NCI-H2196 treated with DMSO at 0.1 percent for 48 hours (cell line): Measurements from ENCODE around the gene CACNA1C.

Experiments used
- DNase-seq: peaks from one replicate; lab custom pipeline; 2025; ENCODE audit not compliant: unreplicated experiment; lab: John Stamatoyannopoulos, UW

The CACNA1C gene

DNA sequence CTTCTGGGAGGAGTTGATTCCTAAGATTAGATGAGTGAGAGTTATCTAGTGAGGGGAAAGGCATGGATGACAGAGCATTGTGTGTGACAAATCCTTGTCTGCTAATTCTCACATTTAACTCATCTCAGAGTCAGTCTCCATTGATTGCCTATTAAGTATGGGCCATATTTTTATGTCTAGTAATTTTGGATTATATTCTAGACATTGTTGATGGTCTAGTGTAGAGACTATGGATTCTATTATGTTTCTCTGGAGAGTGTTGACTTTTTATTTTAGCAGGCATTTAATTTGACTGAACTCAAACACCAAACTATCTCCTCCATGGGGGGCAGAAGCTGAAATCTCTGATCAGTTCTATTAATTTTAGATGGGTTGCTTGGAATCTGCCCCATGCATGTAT lies 114.4 kb downstream of the CACNA1C start:
- no peak for DNase-seq

DNA sequence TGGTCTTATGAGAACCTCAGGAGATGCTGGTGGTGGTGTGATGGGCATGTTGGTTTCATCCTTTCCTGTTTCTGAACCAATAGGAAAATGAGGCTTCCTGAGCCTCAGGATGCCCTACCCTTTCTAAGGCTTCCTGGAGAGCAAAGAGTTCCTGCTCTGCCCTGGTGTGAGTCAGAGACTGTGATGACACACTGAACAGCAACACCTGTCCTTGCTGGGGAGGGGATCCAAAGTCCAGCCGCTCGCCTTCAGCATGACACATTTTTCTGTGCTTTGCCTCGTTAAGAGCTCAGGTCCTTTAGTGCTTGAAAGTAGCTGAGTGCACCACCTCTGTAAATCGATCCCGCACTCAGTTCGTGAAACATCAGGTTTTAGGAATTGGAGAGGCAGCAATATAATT lies 116.0 kb downstream of the CACNA1C start:
- DNase-seq: no peak

DNA sequence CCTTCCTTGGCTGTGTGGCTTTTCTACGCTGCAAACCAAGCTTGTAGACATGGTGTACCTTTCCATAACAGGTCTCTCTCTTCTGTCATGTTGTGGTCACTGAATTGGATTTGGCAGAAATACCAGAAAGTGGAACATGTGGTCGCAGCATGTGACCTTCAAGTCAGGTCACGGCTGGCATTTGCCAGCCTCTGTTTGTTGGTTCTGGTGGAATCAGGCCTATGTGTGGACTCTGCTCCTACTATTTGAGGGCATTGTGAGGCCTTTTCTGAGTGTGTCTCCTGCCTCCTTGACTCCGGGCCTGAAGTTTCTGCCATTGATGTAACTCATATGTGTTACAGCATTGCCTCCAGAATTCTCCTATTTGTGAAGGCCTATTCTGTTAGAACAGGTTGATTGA lies 116.7 kb downstream of the CACNA1C start:
- DNase-seq: no peak

DNA sequence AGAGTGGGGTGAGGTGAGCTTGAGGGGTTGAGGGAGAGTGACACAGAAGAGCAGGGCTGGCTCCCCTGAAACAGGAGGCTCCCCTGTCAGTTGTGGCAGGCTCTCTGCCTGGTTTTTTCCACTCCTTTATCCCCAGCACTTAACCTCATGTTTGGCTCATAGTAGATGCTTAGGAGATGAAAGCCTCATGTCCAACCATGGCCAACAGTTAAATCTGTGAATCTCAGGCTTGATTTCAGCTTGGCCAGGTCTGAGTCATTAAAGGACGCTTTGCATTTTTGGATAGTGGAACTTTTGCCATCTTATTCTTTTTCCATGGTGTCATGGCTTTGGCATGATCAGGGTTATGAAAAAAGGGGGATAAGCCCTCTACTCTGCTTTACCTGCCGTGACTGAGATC lies 117.2 kb downstream of the CACNA1C start:
- no peak for DNase-seq

GRCh38 chr12:2170376-2170775 lies 117.6 kb downstream of the CACNA1C start:
- no peak for DNase-seq

GRCh38 chr12:2171672-2172426 lies 119.1 kb downstream of the CACNA1C start:
- no peak for DNase-seq

- no peak for DNase-seq
Measured at GRCh38 chr12:2172491-2173214, 119.9 kb downstream of the CACNA1C start.

DNA sequence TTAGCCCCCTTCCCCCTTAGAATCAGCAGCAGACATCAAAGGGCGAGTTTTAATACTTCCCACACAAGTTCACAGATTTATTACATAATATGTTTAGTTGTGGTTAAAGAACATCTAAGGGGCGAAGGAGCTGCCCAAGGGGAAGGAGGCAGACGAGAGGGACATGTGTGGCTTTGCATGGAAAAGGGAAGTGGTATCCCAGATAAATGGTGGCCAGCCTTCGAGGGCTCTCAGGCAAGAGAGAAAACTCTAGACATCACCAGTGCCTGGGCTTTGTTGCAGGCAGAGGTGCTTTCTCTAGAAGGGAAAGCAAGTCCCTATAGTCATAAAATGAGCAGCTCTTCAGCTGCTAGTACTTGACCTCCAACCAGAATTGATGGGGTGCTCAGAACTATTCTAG lies 121.2 kb downstream of the CACNA1C start:
- no peak for DNase-seq

- no peak for DNase-seq
Measured at GRCh38 chr12:2177003-2177402, 124.2 kb downstream of the CACNA1C start.

DNA sequence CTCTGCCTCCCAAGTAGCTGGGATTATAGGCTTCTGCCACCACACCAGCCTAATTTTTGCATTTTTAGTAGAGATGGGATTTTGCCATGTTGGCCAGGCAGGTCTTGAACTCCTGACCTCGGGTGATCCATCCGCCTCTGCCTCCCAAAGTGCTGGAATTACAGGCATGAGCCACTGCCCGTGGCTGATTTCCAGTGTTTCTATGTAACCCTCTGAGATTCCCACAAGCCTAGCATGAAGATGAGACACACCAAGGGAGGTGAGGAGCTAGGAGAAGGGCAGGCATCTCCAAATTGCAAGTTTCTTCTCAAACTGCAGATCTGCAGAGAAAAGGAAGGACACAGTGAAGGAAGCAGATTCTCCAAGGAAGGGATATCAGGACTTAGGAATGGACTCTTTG lies 125.0 kb downstream of the CACNA1C start:
- no peak for DNase-seq

GRCh38 chr12:2179058-2179457 lies 126.3 kb downstream of the CACNA1C start:
- DNase-seq: no peak

DNA sequence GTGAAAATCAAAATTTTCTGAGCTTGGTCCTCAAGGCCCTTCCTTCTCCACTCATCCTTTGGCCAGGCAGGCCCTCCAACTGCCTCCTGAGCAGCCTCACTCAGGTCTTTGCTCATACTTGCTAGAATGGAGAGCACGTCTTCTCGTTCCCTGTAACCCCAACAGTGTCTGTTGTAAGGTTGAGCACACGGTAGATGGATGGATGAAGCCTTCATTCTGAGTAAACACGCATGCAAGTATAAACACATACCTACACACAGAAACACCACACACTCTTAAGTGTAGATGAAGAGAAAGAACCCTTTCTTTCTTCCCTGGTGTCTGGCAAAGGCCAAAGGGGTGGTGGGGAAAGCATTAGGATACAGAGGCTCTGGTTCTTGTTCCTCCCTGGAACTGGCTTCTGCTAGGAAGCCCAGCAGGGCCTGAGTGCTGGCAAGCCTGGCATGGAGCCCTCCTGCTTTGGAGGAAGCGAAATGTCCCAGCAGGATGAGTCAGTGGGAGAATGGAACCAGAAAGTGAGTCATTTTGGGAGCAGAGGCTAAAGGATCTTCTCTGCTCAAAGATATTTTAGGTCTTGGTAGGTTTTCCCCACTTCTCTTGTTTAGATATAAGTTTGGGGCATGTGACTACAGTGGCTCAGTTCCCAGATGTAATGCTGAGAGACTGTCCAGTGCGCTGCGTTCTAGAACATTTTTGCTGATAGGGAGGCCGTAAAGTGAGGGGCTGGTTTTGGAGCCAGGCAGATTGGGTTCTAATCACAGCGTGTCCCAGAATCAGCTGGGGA lies 127.4 kb downstream of the CACNA1C start:
- DNase-seq: no peak

- DNase-seq: no peak
Measured at GRCh38 chr12:2180737-2181082, 127.9 kb downstream of the CACNA1C start.

- DNase-seq: no peak
Measured at GRCh38 chr12:2183556-2184541, 131.1 kb downstream of the CACNA1C start.

DNA sequence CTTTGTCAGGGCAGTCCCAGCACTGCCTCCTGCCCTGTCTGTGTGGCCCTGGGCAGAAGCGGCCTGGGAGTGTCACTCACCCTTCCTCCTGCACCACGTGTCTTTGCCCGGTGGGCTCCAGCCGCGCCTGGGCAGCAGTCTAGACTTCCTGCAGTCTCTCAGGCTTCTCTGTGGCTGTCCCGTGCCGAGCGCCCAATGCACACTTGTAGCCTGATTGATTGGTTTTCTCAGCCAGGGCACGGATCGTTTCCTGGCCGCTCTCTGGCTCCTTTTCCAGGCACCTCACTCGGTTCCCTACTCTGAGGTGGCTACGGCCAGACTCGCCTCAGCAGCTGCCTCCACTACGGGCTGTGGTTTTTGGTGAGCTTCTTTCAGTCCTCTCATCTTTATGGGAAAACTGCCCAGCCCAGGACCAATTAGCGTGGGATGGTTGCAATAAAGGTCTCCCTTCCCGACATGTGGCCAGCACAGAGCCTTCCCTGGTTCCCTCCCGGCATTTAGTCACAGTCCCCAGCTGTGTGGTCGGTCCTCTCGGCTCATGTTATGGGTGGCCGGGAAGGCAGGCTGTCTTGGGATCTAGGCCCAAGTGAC lies 133.1 kb downstream of the CACNA1C start:
- no peak for DNase-seq

DNA sequence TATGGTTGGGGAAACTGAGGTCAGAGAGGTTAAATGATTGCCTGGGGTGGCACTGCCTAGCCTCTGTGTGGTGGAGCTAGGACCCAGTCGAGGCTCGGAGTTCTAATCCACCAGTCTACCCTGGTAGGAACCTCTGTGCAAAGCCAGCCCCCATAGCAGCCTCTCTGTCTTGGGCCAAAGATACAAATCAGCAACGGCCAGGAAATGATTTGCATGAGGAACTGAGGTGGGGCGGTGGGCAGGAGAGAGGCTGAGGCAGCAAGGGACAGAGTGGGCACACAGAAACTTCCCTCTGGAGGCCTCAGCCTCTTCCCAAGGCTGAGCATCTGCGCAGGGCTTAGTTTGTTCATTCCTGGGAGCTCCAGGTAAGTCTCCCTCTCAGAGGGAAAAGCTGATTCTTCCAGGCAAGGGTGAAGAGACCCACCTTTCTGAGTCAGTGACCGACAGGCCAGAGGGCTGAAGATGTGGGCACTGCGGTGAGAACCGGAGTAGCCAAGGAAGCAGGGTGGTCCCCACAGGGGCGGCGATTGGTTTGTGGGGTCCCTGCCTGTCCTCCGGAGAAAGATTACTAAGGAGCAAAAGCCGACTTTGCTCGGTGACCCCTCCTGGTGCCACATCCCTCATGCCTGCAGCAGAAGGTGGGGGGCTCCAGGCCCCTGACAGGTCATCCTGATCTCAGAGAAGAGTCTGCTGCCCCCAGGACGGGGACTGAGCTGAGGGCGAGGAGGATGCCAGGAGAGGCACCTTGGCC lies 134.6 kb downstream of the CACNA1C start:
- DNase-seq: no peak

DNA sequence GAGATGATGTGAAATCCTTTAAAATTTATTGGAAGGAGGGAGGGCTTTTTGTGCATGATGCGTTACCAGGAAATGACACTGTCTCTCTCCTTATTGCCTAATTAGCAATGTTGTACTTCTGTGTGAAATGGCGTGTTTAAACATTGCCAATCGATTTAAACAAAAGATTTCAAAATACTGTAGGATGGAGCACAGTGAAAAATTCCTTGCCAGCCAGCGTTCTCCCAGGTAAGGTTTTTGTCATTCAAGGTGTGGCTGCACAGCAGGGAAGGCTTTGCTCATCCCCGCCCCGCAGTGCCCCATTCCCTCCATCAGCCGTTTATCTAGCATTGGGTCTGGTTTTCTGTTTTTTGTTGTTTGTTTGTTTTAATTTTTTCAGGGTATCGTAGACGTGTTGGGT lies 137.3 kb downstream of the CACNA1C start:
- no peak for DNase-seq

DNA sequence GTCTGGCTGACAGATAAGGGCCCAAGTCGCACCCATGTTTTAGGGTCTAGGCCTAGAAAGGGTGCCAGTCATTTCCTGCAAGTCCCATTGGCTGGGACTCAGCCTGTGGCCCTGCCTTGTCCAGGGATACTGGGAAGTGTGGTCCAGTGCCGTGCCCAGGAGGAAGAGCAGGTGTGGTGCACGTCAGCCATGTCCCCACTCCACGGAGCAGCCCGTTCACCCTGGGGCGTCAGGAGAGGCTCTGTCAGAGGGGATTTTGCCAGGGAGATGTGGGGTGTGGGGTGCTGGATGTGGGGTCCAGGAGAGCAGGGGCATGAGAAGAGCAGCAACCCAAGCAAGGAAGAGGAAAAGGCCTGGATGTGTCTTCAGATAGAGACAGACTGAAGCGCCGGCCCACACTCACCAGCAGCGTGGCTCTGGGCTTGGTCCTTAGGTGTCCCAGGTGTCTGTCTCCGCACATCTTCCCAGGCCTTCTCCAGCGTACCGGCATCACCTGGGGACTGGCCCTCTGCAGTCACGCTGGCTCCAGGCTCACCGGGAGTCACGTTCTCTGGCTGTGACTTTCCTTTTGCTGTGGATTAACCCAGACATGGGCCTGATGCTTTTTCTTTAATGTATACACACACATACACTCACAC lies 138.2 kb downstream of the CACNA1C start:
- DNase-seq: no peak

DNA sequence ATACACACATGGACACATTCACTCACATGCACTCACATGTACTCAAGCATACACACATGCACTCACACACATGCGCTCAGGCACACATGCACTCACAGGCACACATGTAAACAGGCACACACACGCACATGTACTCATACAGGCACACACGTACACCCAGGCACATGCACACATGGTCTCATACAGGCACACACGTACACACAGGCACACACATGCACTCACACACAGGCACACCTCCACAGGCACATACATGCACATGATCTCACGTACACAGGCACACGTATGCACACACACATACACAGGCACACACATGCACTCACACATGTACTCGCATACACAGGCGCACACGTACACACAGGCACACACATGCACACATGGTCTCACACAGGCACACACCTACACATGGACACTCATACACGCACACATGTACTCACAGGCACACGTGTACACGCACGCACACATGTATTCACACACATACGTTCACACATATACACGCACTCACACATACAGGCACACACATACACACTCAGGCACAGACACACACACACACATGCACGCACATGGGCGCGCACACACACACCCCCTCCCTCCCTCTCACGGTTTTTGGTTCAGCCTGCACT lies 138.9 kb downstream of the CACNA1C start:
- DNase-seq: no peak
